ENCODE measurements around the gene KCNQ2.
"Not testable (repeated sequence)": the region's sequence is repeated elsewhere in the genome, so short reads cannot be mapped to it uniquely, and the experiment has no call there.

Gene KCNQ2

GRCh38 chr20:63471981-63472831 is at the start of gene KCNQ2:
Gene KCNQ2, minus strand, starts transcription at chr20:63472655. Its CDS starts 192 bp downstream, at chr20:63472463.
- DNase-seq (ENCODE audit: low spot score in 2 of 2) (no peak), ATAC-seq (no peak)
- H3K27ac Mint-ChIP-seq, result no peak within 1 kb of the TSS
- H3K36me3 Mint-ChIP-seq, result no peaks in the 10 kb centered on the region
- H3K4me3 Mint-ChIP-seq, result no peak within 1 kb of the TSS
- no peaks in the 10 kb centered on the region for H3K9me3 Mint-ChIP-seq
- H3K4me1 Mint-ChIP-seq, result peaks cover 10% of the 10 kb centered on the region

GRCh38 chr20:63521602-63522001 is 49.1 kb upstream of the KCNQ2 start:
- peak overlapping the region; percentile 34 for H3K27ac Mint-ChIP-seq
- H3K36me3 Mint-ChIP-seq, result peaks cover 35% of the 10 kb centered on the region
- ATAC-seq (no peak), DNase-seq (ENCODE audit: low spot score in 2 of 2) (no peak)
- H3K4me1 Mint-ChIP-seq, result peaks cover 12% of the 10 kb centered on the region
- H3K4me3 Mint-ChIP-seq, result peak overlapping the region; percentile 77
- H3K9me3 Mint-ChIP-seq, result peaks cover 5% of the 10 kb centered on the region

GRCh38 chr20:63520934-63521601 is 48.6 kb upstream of the KCNQ2 start:
- peak overlapping the region; percentile 77 for H3K4me3 Mint-ChIP-seq
- peak in 1 of 2 donors; percentile 79 for DNase-seq (ENCODE audit: low spot score in 2 of 2)
- peak; percentile 65 for ATAC-seq
- peaks cover 12% of the 10 kb centered on the region for H3K4me1 Mint-ChIP-seq
- H3K36me3 Mint-ChIP-seq, result peaks cover 35% of the 10 kb centered on the region
- H3K27ac Mint-ChIP-seq, result peak overlapping the region; percentile 34
- peaks cover 5% of the 10 kb centered on the region for H3K9me3 Mint-ChIP-seq

GRCh38 chr20:63520504-63520933 is 48.1 kb upstream of the KCNQ2 start, which contains the start of gene PPDPF:
Gene PPDPF, plus strand, starts transcription at chr20:63520765. Its CDS starts 544 bp downstream, at chr20:63521309.
- Mint-ChIP-seq H3K4me1 (peaks cover 12% of the 10 kb centered on the region), H3K27ac (peak within 1 kb of the TSS; percentile 34), H3K4me3 (peak within 1 kb of the TSS; percentile 77), H3K9me3 (peaks cover 5% of the 10 kb centered on the region), H3K36me3 (peaks cover 35% of the 10 kb centered on the region)
- peak; percentile 86 for ATAC-seq
- DNase-seq (ENCODE audit: low spot score in 2 of 2), result peak in 1 of 2 donors; percentile 89

- peak in 1 of 2 donors; percentile 90 for DNase-seq (ENCODE audit: low spot score in 2 of 2)
- peak; percentile 75 for ATAC-seq
- Mint-ChIP-seq H3K4me1 (peaks cover 12% of the 10 kb centered on the region), H3K4me3 (peak overlapping the region; percentile 77), H3K9me3 (peaks cover 5% of the 10 kb centered on the region), H3K27ac (no peak overlapping the region), H3K36me3 (peaks cover 34% of the 10 kb centered on the region)
Measured at GRCh38 chr20:63519668-63520503, 47.4 kb upstream of the KCNQ2 start.

GRCh38 chr20:63518946-63519667 is 46.7 kb upstream of the KCNQ2 start:
- peaks cover 7% of the 10 kb centered on the region for H3K9me3 Mint-ChIP-seq
- H3K27ac Mint-ChIP-seq, result no peak overlapping the region
- peaks cover 12% of the 10 kb centered on the region for H3K4me1 Mint-ChIP-seq
- no peak for ATAC-seq
- peak overlapping the region; percentile 77 for H3K4me3 Mint-ChIP-seq
- H3K36me3 Mint-ChIP-seq, result peaks cover 29% of the 10 kb centered on the region
- no peak for DNase-seq (ENCODE audit: low spot score in 2 of 2)

GRCh38 chr20:63518351-63518861 is 46.0 kb upstream of the KCNQ2 start:
- peaks cover 23% of the 10 kb centered on the region for H3K36me3 Mint-ChIP-seq
- peaks cover 6% of the 10 kb centered on the region for H3K4me1 Mint-ChIP-seq
- no peak for ATAC-seq

GRCh38 chr20:63517376-63518309 is 45.2 kb upstream of the KCNQ2 start:
- no peak overlapping the region for H3K27ac Mint-ChIP-seq
- peaks cover 3% of the 10 kb centered on the region for H3K4me1 Mint-ChIP-seq
- DNase-seq (ENCODE audit: low spot score in 2 of 2), result peak in 1 of 2 donors; percentile 47
- H3K4me3 Mint-ChIP-seq, result peak overlapping the region; percentile 77
- H3K36me3 Mint-ChIP-seq, result peaks cover 16% of the 10 kb centered on the region
- ATAC-seq, result no peak
- peaks cover 3% of the 10 kb centered on the region for H3K9me3 Mint-ChIP-seq

More at GRCh38 chr20:63518351-63518861, 46.0 kb upstream of the KCNQ2 start:
- Mint-ChIP-seq H3K4me3 (peak overlapping the region; percentile 77), H3K27ac (no peak overlapping the region), H3K9me3 (peaks cover 4% of the 10 kb centered on the region)
- DNase-seq (ENCODE audit: low spot score in 2 of 2), result peak in 1 of 2 donors; percentile 48

GRCh38 chr20:63514520-63514919 is 42.1 kb upstream of the KCNQ2 start:
- not testable (repeated sequence) for ATAC-seq; H3K4me1 Mint-ChIP-seq; H3K4me3 Mint-ChIP-seq; H3K27ac Mint-ChIP-seq; DNase-seq (ENCODE audit: low spot score in 2 of 2); H3K36me3 Mint-ChIP-seq; H3K9me3 Mint-ChIP-seq

- Mint-ChIP-seq H3K36me3 (no peaks in the 10 kb centered on the region), H3K27ac (no peak overlapping the region)
- DNase-seq (ENCODE audit: low spot score in 2 of 2), result no peak
Measured at GRCh38 chr20:63513207-63513606, 40.8 kb upstream of the KCNQ2 start.

GRCh38 chr20:63509088-63509564 is 36.7 kb upstream of the KCNQ2 start:
- Mint-ChIP-seq H3K4me3 (no peak overlapping the region), H3K36me3 (no peaks in the 10 kb centered on the region), H3K4me1 (peaks cover 20% of the 10 kb centered on the region), H3K9me3 (peaks cover 4% of the 10 kb centered on the region), H3K27ac (no peak overlapping the region)
- no peak for DNase-seq (ENCODE audit: low spot score in 2 of 2)
- no peak for ATAC-seq

More at GRCh38 chr20:63513207-63513606, 40.8 kb upstream of the KCNQ2 start:
- no peak for ATAC-seq
- Mint-ChIP-seq H3K4me1 (peaks cover 8% of the 10 kb centered on the region), H3K4me3 (no peak overlapping the region), H3K9me3 (peaks cover 2% of the 10 kb centered on the region)

GRCh38 chr20:63508072-63508768 is 35.8 kb upstream of the KCNQ2 start:
- Mint-ChIP-seq H3K4me3 (peak overlapping the region; percentile 36), H3K36me3 (no peaks in the 10 kb centered on the region), H3K4me1 (peaks cover 20% of the 10 kb centered on the region), H3K27ac (peak overlapping the region; percentile 56), H3K9me3 (peaks cover 4% of the 10 kb centered on the region)
- peak; percentile 86 for ATAC-seq
- no peak for DNase-seq (ENCODE audit: low spot score in 2 of 2)
